WTC11 (cell line): ENCODE measurements around the gene BCL11B. TPM values are rescaled to one million over a fixed set of nuclear protein-coding genes. Genes with fewer than 3 reads are reported as not detected.

Experiments
- ATAC-seq: fragments of 200-7000 bp; cut with Tn5 transposase; 2 replicates; pipeline ENCODE4 v1.10.0; 2021; ENCODE audit warnings: mild to moderate bottlenecking, moderate library complexity
- CTCF ChIA-PET: fragments of 300-600 bp; sonication (Branson Sonifier 250); formaldehyde crosslinking; loops from one replicate; lab custom pipeline; 2021; ENCODE audit warnings: antibody characterized with exemption; lab: Charles Lee
- POLR2A ChIA-PET: fragments of 350-600 bp; sonication (Branson Sonifier 250); formaldehyde crosslinking; loops from one replicate; lab custom pipeline; 2021; ENCODE audit warnings: antibody characterized with exemption; lab: Charles Lee
- DNase-seq: peaks from one replicate; pipeline ENCODE4 v3.0.0; 2021; ENCODE audit warnings: low spot score
- H3K27ac Mint-ChIP-seq: 2 replicates; pipeline ENCODE4 v1.8.0; 2021; ENCODE audit warnings: mixed read lengths
- H3K27me3 Mint-ChIP-seq: 2 replicates; pipeline ENCODE4 v1.8.0; 2021; ENCODE audit warnings: low read depth, mild to moderate bottlenecking, moderate library complexity, mixed read lengths
- H3K36me3 Mint-ChIP-seq: 2 replicates; pipeline ENCODE4 v1.8.0; 2021; ENCODE audit warnings: mixed read lengths
- H3K4me1 Mint-ChIP-seq: 2 replicates; pipeline ENCODE4 v1.8.0; 2022; ENCODE audit warnings: mixed read lengths
- H3K4me3 Mint-ChIP-seq: 2 replicates; pipeline ENCODE4 v1.8.0; 2021; ENCODE audit warnings: mild to moderate bottlenecking, moderate library complexity, mixed read lengths
- H3K9me3 Mint-ChIP-seq: 2 replicates; pipeline ENCODE4 v1.8.0; 2021; ENCODE audit warnings: mixed read lengths
- ARID4B ChIP-seq: sonication (generic); formaldehyde crosslinking; IDR thresholded peaks from 2 replicates; pipeline ENCODE4 v1.8.0; 2023; ENCODE audit warnings: missing genetic modification reagents, mild to moderate bottlenecking, borderline replicate concordance
- CBFB ChIP-seq: sonication (generic); formaldehyde crosslinking; IDR thresholded peaks from 2 replicates; pipeline ENCODE4 v1.8.1; 2022; ENCODE audit warnings: mild to moderate bottlenecking, low read depth, missing genetic modification reagents
- CREM ChIP-seq: sonication (generic); formaldehyde crosslinking; IDR thresholded peaks from 2 replicates; pipeline ENCODE4 v1.8.1; 2022; ENCODE audit warnings: mild to moderate bottlenecking, missing genetic modification reagents, moderate library complexity
- E2F5 ChIP-seq: sonication (generic); formaldehyde crosslinking; IDR thresholded peaks from 2 replicates; pipeline ENCODE4 v1.8.1; 2022; ENCODE audit warnings: mild to moderate bottlenecking, moderate library complexity, missing genetic modification reagents
- GRHL2 ChIP-seq: fragments of 250-450 bp; sonication (Bioruptor Pico); IDR thresholded peaks from 2 replicates; pipeline ENCODE4 v1.8.0; 2022; ENCODE audit warnings: mild to moderate bottlenecking, moderate library complexity; ENCODE audit not compliant: insufficient replicate concordance, severe bottlenecking
- JAZF1 ChIP-seq: fragments of 250-450 bp; sonication (Bioruptor Pico); IDR thresholded peaks from 2 replicates; pipeline ENCODE4 v1.9.0; 2021; ENCODE audit warnings: moderate library complexity, mild to moderate bottlenecking, inconsistent platforms
- KAT7 ChIP-seq: sonication (generic); formaldehyde crosslinking; IDR thresholded peaks from 2 replicates; pipeline ENCODE4 v1.8.1; 2023; ENCODE audit warnings: missing genetic modification reagents, mild to moderate bottlenecking, borderline replicate concordance
- MAX ChIP-seq: sonication (generic); formaldehyde crosslinking; IDR thresholded peaks from 2 replicates; pipeline ENCODE4 v1.8.0; 2022; ENCODE audit warnings: mild to moderate bottlenecking, missing genetic modification reagents
- NFATC4 ChIP-seq: fragments of 250-450 bp; sonication (Bioruptor Pico); IDR thresholded peaks from 2 replicates; pipeline ENCODE4 v1.9.0; 2021; ENCODE audit warnings: mild to moderate bottlenecking
- NFE2L1 ChIP-seq: sonication (generic); formaldehyde crosslinking; IDR thresholded peaks from 2 replicates; pipeline ENCODE4 v1.8.1; 2023; ENCODE audit warnings: missing genetic modification reagents
- PREB ChIP-seq: sonication (generic); formaldehyde crosslinking; IDR thresholded peaks from 2 replicates; pipeline ENCODE4 v1.8.1; 2022; ENCODE audit warnings: mild to moderate bottlenecking, missing genetic modification reagents, moderate library complexity, borderline replicate concordance
- PRRX2 ChIP-seq: fragments of 250-450 bp; sonication (Bioruptor Pico); IDR thresholded peaks from 2 replicates; pipeline ENCODE4 v1.8.0; 2021; ENCODE audit warnings: mild to moderate bottlenecking
- SOX15 ChIP-seq: fragments of 250-450 bp; sonication (Bioruptor Pico); IDR thresholded peaks from 2 replicates; pipeline ENCODE4 v1.9.0; 2021; ENCODE audit warnings: mild to moderate bottlenecking
- SP1 ChIP-seq: sonication (generic); formaldehyde crosslinking; conservative IDR thresholded peaks from 2 replicates; pipeline ENCODE4 v1.8.1; 2022; ENCODE audit warnings: missing genetic modification reagents
- TEAD4 ChIP-seq: sonication (generic); formaldehyde crosslinking; IDR thresholded peaks from 2 replicates; pipeline ENCODE4 v1.8.0; 2022; ENCODE audit warnings: mild to moderate bottlenecking, missing genetic modification reagents
- ZMAT4 ChIP-seq: fragments of 250-450 bp; sonication (Bioruptor Pico); IDR thresholded peaks from 2 replicates; pipeline ENCODE4 v1.9.0; 2021; ENCODE audit warnings: mild to moderate bottlenecking
- ZNF219 ChIP-seq: sonication (generic); formaldehyde crosslinking; IDR thresholded peaks from 2 replicates; pipeline ENCODE4 v1.8.0; 2023; ENCODE audit warnings: missing genetic modification reagents, mild to moderate bottlenecking, borderline replicate concordance
- ZNF281 ChIP-seq: sonication (generic); formaldehyde crosslinking; IDR thresholded peaks from 2 replicates; pipeline ENCODE4 v1.8.0; 2023; ENCODE audit warnings: mild to moderate bottlenecking, missing genetic modification reagents
- ZNF317 ChIP-seq: sonication (generic); formaldehyde crosslinking; IDR thresholded peaks from 2 replicates; pipeline ENCODE4 v1.8.1; 2023; ENCODE audit warnings: low read depth, mild to moderate bottlenecking, moderate library complexity, missing genetic modification reagents, borderline replicate concordance
- ZNF423 ChIP-seq: fragments of 250-450 bp; sonication (Bioruptor Pico); IDR thresholded peaks from 2 replicates; pipeline ENCODE4 v2.1.2; 2022; ENCODE audit warnings: mild to moderate bottlenecking, moderate library complexity
- ZNF532 ChIP-seq: fragments of 250-450 bp; sonication (Bioruptor Pico); IDR thresholded peaks from 2 replicates; pipeline ENCODE4 v1.9.0; 2021; ENCODE audit warnings: mild to moderate bottlenecking, borderline replicate concordance
- total RNA-seq: library from RNA; stranded (reverse); gene quantifications from 3 replicates; pipeline ENCODE4 v1.2.3, GENCODE V29; 2021

Gene BCL11B
- total RNA-seq, 1 experiment from 2014 or later: 9.1 TPM

- ATAC-seq (no peak), DNase-seq (no peak)
- ChIA-PET POLR2A (no interaction called here), CTCF (interaction anchor here (2.3 kb wide), 1 partner anchor 71 kb away, joined by 6 read pairs; no protein-coding TSS in a partner anchor)
- no peak overlapping the region for H3K4me3 Mint-ChIP-seq
- H3K9me3 Mint-ChIP-seq: no peaks in the 10 kb centered on the region
- H3K36me3 Mint-ChIP-seq: no peaks in the 10 kb centered on the region
- TF ChIP-seq ARID4B: no peak
- TF ChIP-seq ZNF317: no peak
- no peak for TF ChIP-seq PREB (CRISPR knock-in tag)
- no peak for TF ChIP-seq E2F5 (CRISPR knock-in tag)
- TF ChIP-seq MAX (CRISPR knock-in tag): no peak
- no peak for TF ChIP-seq TEAD4 (CRISPR knock-in tag)
- TF ChIP-seq ZNF423 (CRISPR knock-in tag): no peak
- no peak for TF ChIP-seq SOX15 (CRISPR knock-in tag)
- no peak for TF ChIP-seq ZNF532 (CRISPR knock-in tag)
- TF ChIP-seq ZNF219 (CRISPR knock-in tag): no peak
- TF ChIP-seq KAT7: no peak
- no peak for TF ChIP-seq NFE2L1
- TF ChIP-seq ZMAT4: no peak
- H3K4me1 Mint-ChIP-seq: peaks cover 46% of the 10 kb centered on the region
- H3K27ac Mint-ChIP-seq: no peak overlapping the region
- H3K27me3 Mint-ChIP-seq: no peaks in the 10 kb centered on the region
Observed at GRCh38 chr14:99195602-99196309, 76.2 kb downstream of the BCL11B start.

- ATAC-seq (no peak), DNase-seq (no peak)
- Mint-ChIP-seq H3K4me1 (peaks cover 47% of the 10 kb centered on the region), H3K9me3 (no peaks in the 10 kb centered on the region), H3K27me3 (no peaks in the 10 kb centered on the region), H3K4me3 (no peak overlapping the region), H3K36me3 (no peaks in the 10 kb centered on the region), H3K27ac (peak overlapping the region; percentile 54)
- ChIA-PET CTCF (interaction anchor here (2.3 kb wide), 1 partner anchor 72 kb away, joined by 6 read pairs; no protein-coding TSS in a partner anchor), POLR2A (no interaction called here)
- no peak for TF ChIP-seq NFATC4 (CRISPR knock-in tag)
- TF ChIP-seq TEAD4 (CRISPR knock-in tag): no peak
- TF ChIP-seq CREM (CRISPR knock-in tag): no peak
- TF ChIP-seq CBFB: no peak
- TF ChIP-seq ZNF281 (CRISPR knock-in tag): no peak
- no peak for TF ChIP-seq GRHL2
- no peak for TF ChIP-seq SP1 (CRISPR knock-in tag)
- TF ChIP-seq JAZF1: no peak
- TF ChIP-seq PRRX2 (CRISPR knock-in tag): no peak
Observed at GRCh38 chr14:99194736-99195135, 77.3 kb downstream of the BCL11B start.
